IPS-11a (cell line): ENCODE results near the gene PTPRT.

Experiments
- H3K4me3 ChIP-seq: one replicate; pipeline ENCODE4 v1.5.1; 2013; ENCODE audit warnings: low read depth, low read length, control low read depth

Gene PTPRT

DNA sequence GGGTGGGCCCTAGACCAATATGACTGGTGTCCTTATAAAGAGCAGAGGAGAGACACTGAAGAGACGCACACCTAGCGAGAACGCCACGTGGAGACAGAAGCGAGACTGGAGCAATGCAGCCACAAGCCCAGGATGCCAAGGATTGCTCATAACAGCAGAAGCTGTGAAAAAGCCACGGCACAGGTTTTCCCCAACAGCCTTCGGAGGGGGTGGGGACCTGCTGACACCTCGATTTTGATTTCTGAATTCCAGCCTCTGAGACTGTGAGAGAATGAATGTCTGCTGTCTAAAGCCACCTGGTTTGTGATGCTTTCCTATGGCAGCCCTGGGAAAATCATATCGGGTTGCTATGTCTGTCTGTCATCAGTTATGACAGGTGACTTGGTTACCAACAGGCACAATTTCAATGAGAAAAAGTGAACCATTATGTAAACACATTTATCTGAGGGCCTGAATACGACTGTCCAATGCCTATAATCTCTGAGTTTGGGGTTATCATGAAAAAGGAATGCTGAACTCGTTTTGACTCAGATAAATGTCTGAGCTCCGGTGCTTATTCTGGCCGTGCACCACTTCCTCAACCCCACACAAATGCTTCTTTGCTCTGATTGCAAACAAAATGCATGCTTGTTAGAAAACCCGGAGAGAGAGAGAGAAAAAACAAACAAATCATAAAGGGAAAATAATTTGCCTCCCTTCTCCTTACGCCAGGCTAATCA is 769.7 kb downstream of the PTPRT start:
- H3K4me3 ChIP-seq: no peak overlapping the region

DNA sequence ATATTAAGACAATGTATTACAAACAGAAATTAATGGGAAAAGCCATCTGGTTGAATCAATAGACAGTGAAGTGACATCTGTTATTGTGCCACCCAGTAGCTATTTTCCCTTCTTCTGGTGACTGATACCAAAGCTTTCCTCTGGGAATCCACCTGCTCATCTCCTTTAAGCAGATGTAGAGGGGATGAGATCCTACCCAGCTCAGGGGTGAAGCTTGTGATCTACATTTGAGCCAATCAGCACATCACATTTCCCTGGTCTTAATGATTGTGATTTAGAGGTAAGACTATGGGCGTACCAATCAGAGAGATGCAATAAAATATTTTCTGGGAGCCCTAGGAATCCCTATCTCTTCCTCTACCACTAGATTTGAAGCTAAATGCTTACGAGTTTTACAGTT is 782.9 kb downstream of the PTPRT start:
- H3K4me3 ChIP-seq: no peak overlapping the region

DNA sequence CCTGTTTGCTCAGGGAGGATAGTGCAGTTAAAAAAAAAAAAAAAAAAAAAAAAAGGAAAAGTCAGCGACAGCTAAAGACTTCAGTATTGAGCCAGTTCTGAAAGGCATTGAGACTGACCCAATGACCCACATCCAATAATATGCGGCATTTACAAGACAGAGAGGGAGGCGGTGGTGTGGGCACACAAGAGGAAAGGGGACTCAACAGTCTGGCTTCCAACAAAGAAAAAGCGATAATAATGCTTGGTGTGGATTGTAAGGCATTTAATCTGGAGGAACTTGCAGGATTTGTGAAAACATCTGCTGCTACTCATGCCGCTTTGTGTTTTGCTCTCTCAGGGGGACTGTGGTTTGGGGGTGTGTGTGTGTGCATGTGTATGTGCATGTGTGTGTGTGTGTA is 787.3 kb downstream of the PTPRT start:
- no peak overlapping the region for H3K4me3 ChIP-seq

DNA sequence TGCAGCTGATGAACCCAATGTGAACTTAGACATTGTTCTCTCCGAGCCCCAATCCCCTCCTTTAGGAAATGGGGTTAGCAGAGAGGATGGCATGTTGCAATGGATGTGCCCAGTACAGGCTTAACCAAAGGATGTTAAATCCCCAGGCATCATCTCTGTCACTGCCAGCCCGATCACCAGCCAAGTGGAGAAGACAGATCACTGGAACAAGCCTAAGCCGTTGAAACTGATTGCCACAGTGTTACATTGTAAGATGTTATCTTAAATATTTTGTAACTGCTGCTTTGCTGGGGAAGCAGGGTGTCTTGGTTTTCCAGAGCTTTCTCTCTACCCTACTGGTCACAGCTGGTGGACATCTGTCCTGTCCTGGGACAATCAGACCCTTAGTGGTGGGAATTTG is 788.1 kb downstream of the PTPRT start:
- H3K4me3 ChIP-seq: no peak overlapping the region

DNA sequence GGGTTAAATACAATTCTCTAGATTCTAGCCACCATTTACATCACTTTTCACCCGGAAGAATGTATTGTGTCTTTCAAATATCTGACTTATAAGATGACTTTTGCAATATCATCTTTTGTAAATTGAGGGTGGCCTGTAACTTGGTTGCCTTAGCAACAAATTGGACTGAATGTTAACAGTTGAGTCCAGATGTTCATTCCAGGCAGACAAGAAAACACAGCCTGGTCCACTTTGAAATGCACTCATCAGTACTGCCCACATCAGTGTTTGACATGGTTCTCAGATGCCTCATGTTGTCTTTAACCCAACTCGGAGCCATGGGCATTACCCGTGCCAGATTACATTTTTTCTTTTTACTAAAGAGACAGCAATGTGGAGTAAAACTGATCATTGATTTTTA is 789.9 kb downstream of the PTPRT start:
- H3K4me3 ChIP-seq: no peak overlapping the region

DNA sequence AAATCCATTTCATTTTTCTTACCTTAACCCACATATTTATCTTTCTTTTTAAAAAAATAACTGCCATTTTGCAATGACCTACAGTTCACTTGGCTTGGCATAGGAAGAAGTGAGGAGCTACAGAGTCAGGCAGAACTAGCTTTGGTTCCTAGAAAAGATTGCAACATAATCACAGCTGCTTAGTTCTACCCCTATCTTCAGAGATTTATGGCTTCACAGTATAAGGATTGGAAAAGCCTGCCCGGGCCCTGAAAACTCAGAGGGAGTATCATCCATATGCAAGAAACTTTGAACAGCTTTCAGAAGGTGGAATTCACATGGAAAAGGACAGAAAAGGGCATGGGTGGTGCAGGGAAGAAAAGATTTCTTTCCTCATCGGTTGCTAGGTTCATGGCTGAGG is 797.3 kb downstream of the PTPRT start:
- H3K4me3 ChIP-seq: no peak overlapping the region

DNA sequence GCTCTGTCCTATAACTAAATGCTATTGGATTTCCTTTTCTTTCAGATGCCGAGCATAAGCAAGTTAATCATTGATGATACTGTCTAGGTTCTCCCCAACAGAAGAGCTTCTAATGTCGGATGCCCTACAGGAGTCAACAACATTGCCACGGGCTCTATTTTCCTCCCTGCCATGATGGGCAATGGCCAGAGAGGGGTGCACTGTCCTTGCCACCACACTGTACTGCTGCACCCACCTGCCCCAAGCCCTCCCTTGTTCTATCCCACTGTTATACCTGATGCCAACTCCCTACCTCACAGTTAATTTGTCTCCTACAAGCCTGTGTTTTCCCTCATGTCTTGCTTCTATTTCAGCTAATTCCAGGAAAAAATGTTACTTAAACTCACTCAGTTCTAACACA is 797.9 kb downstream of the PTPRT start:
- H3K4me3 ChIP-seq: no peak overlapping the region

DNA sequence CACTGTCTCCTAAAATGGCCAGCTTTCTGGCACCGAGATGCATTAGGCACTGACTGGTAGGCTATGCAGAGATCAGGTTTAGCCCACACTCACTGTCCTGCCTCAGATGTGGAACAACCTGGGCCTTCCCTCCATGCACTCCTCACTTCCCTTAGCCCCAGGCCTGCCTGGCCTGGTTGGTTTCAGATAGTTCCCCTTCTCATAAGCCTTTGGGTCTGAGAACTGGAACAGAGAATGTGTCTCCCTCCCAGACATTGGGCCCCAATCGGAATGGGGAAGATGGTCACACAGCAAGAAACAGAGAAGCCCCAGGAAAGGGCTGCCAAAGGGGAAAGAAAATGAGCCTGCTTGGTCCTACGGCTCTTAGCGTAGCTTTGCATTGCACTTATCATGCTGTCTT is 809.4 kb downstream of the PTPRT start:
- no peak overlapping the region for H3K4me3 ChIP-seq

DNA sequence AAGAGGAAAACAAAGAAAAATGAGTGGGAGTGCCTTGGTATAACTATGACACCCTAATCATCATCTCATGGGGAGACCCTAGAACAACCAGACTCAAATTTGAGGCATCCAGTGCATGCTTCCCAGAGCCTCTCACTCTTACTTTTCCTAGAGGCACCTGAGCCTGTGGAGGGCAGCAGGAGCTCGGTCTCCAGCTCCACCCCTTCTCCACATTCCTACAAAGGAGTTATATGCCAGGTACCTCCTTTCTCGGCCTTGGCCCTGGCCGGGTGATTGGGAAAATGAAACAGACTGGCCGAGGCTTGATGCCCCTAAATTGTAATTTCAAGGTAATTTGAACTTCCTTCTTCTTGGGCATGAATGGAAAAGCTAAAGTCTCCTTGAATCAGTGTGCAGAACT is 810.3 kb downstream of the PTPRT start:
- no peak overlapping the region for H3K4me3 ChIP-seq

DNA sequence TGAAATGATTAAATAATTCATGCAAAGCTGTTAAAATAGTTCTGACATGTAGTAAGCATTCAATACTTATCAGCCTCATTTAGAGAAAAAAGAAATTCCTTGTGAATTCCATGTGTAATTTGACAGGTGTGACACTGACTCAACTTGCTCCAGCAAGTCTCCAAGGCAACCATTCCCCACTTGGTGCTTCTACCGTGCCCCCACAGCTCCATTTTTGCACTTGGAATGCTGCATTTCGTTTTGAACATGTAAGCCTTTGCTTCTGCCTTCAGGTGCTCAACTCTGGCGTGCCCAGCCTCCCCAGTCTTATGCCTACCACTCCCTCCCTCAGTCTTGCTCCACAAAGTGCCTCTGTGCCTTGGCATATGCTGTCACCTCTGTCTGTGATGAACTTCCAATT is 810.9 kb downstream of the PTPRT start:
- H3K4me3 ChIP-seq: no peak overlapping the region

DNA sequence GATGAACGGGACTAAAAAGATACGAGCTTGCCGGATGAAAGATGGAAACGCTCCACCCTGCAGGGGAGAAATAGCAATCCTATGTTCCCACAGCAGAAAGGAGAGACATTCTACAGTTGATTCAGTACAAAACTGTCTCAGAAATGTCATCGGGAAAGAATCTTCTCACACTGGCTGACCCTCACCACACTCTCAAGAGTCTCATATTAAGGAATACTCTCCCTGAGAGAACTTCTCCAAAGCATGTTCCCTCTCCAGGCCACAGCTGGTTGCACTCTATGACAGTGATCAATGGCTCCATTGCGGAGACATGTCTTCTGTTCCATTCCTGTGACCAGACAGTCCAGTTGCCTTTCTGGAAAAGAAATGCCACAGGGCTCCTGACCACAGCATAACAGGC is 813.6 kb downstream of the PTPRT start:
- H3K4me3 ChIP-seq: no peak overlapping the region

DNA sequence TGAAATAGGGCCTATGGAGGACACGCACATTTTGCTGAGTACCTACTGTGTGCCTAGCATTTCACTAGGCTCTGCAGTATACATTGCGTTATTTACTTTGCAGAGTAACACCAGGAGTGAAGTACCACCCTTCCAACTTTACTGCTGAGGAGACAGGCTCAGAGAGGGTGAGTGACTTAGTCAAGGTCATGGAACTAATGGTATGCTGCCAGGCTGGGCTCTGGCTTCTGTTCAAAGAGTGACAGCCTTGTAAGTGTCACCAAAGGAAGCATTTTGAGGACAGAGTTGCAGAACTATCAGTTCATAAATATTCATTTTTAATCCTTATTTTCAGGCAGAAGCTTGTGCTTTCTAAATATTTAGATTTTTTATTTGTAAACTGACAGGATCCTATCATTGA is 816.7 kb downstream of the PTPRT start:
- no peak overlapping the region for H3K4me3 ChIP-seq

DNA sequence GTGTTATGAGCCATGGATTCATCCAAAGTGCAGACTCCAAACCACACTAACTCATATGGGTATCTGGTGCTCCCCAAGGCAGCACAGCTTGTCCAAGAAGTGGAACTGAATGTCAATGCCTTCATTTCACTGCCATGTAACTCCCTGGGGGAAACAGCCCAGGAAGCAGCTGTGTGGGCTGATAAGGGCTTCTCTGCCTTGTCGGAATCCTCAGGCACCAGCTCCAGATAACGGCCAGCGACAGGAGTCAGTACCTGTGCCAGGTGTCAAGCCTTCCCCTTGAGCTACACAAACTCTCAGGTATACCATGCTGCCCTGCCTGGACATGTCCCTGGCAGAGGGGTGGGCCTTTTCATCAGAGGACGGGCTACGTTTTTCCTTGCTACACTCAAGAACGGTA is 819.6 kb downstream of the PTPRT start:
- H3K4me3 ChIP-seq: no peak overlapping the region

DNA sequence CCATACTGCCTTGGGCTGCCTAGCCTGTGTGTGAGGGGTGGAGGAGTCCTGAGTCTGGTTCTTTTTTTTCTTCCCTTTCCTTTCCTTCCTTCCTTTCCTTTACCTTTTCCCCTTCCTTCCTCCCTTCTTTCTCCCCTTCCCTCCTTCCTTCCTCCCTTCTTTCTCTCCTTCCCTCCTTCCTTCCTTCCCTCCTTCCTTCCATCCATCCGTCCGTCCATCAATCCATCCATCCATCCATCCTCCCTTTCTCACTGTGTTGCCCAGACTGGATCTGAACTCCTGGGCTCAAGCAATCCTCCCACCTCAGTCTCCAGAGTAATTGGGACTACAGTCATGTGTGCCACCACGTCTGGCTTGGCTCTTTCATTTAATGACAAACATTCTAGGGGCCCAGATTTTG is 820.8 kb downstream of the PTPRT start:
- no peak overlapping the region for H3K4me3 ChIP-seq

DNA sequence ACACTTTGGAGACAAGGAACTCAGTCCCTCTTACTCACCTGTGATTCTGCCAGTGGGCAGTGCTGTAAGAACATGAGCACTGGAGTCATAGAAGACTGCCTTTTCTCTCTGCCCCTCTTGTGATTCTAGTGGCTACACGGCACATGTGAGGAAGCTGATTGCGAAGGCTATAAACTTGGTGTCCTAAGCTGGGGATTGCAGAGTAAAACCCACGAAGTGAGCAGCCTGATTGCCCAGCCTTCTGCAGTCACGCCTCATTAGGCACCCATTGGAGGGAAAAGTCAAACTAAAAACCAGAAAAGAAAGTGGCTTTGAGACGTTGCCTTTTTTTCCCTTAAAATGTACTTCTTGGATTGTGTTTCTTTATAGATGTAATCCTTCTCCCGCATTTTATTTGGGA is 823.1 kb downstream of the PTPRT start:
- H3K4me3 ChIP-seq: no peak overlapping the region

DNA sequence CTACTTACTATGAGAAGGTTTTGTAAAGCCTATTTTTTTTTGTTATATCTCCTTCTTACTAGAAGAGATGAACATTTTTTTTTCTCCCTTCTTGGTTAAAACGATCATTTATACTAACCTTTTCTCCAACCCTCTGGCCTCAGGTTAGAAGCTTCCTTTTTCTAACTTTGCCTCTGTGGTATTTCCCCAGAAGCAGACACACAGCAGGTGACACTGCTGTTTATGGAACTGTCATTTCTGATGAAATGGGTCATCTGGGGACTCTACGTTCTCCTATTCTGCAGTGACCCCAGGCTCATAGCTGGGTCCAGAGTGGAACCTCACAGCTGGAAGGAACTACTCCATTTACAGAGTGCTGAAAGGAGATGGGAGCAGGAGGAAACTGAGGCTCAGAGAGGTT is 825.3 kb downstream of the PTPRT start:
- no peak overlapping the region for H3K4me3 ChIP-seq

DNA sequence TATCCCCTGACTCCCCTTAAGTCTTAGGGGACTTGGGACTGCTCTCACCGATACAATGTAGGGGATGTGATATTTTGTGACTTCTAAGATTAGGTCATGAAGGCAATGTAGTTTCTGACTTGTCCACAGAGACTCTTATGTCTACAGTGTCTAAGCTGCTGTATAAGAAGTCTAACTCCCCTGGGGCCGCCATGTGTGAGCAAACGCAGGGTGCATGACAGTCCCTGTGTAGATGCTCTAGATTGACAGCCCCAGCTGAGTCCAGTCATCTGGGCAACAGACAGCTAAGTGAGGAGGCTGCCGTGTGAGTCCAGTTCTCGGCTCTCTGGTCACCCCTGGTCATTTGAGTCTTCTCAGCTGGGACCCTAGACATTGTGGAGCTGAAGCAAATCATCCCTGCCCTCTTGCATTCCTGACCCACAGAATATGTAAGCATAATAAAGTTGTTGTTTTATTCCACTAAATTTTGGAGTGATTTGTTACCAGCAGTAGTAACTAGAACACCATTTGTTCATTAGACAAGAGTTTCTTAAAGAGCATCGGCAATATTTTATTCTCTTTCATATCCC is 828.2 kb downstream of the PTPRT start:
- H3K4me3 ChIP-seq: no peak overlapping the region

DNA sequence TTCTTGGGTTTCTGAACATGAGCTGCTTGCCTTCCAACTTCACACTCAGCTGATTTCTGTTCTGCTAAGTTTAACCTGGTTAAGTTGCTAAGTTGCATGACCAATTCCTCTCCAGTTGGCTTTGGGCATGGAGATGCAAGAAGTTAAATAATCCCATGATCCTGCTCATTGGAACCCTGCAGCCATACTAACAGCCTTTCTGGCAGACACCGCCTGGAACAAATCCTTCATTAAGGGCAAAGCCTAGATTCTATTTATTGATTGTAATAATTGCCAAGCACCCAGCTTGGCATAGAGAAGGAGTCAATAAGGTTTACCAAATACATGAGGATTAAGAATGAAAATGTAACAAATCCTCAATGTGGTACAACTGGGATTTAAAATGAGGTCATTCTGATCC is 829.1 kb downstream of the PTPRT start:
- H3K4me3 ChIP-seq: no peak overlapping the region

DNA sequence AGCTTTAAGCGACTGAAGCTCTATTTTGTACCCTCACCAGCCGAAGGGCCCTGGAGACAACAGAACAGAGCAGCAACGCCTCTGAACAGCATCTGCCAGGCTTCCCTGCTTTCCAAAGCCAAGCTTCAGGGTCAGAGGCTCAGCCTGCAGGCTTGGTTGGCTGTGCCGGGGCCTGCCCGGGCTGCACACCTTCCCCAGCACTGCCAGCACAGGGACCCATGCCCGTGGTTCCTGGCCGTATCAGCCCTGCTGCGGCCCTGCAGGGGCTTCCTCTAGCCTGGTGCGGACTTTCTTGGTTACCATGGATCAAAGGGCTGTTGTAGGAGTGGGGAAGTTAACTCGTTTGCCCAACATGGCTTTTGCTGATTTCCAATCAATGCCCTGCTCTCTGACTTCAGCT is 830.1 kb downstream of the PTPRT start:
- no peak overlapping the region for H3K4me3 ChIP-seq

DNA sequence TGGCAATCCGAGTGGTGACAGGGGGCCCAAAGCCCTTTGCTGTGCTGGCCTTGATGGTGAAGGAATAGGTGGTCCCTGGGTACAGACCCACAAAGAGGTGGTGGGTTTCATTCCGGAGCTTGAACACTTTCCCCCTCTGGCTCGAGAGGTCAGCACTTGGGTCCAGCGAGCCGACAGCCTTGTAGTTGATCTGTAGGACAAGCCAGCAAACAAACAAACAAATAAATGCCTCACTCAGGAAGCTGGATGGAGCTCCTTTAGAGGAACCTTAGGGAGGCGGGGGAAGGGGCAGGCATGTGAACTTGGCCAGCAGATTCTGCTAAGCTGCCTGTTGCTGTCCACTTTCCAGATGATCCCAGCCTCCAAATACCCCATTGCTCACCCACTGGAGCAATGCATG is 837.6 kb downstream of the PTPRT start:
- no peak overlapping the region for H3K4me3 ChIP-seq

DNA sequence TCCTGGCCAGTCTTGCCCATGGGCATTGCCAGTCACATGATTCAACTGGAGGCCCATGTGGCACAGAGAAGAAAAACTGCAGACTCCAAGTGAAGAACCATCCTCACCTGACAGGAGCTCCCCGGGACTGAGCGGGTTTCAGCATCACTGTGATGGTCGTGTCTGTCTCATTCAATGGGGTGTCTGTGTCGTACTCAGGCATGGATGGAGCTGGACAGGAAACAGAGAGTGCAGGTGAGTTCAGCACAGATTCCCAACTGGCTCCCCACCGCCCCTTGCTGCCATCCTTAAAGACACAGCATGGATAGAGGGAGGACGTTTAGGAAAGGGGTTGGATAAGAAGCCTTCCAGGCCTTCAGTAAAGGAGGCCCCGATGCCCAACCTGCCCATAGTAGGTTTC is 839.2 kb downstream of the PTPRT start:
- no peak overlapping the region for H3K4me3 ChIP-seq

DNA sequence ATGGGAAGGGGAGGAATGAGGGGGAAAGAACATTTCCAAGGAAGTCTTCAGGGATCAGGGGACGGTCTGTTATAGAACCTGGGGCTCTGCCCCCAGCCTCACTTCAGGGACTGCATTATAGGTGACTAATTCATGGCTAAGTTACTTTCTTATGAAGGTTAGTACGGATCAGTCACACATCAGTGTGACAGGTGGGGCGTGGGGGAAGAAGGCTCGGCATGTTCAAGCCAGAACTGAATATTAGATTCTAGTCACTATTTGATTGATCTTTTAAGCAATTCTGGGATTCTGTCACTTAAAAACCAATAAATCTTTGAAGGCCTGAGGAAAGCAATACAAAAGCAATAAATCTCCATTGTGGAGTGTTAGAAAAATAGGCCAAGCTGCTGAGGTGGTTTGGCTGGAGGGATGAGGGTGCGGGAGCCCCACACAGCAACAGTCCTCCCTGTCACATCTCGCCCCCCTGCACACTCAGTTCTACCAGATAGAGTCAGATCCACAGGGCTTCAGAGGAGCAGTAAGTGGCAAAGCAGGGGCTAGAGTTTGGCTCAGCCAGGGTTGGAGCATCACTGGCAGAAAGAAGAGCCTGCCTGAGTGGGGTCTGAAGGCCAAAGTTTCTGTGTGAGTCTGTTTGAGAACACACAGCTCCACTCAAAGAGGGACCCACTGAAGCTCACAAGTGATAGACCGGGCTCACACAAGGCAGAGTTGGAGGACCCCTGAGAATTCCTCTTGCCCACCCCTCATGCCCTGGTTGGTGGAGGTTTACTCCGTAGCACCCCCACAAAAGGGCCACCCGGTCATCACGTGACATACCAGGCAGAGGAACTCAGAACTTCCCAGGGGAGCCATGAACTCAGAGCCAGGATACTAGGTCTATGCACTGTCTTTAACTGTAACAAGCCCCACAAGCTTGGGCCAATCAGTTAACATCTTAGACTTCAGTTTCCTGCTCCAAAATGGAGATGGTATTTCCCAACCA is 843.2 kb downstream of the PTPRT start:
- H3K4me3 ChIP-seq: no peak overlapping the region
